Epidermal melanocyte (primary cell): ENCODE measurements around the gene VCY1B.
"Not testable (repeated sequence)": the region's sequence is repeated elsewhere in the genome, so short reads cannot be mapped to it uniquely, and the experiment has no call there.

ENCODE experiments used
- DNase-seq: peaks from one replicate; pipeline ENCODE4 v3.0.0; 2011; ENCODE audit warnings: low spot score; ENCODE audit not compliant: insufficient read length

VCY1B gene

GRCh38 chrY:14055927-14056326, at the start of gene VCY1B:
Gene VCY1B, plus strand, starts transcription at chrY:14056227. Its CDS starts 63 bp downstream, at chrY:14056290.
- DNase-seq, result not testable (repeated sequence)

GRCh38 chrY:14011916-14012315, 44.1 kb upstream of the VCY1B start:
- DNase-seq, result not testable (repeated sequence)

GRCh38 chrY:14030395-14030794, 25.6 kb upstream of the VCY1B start:
- DNase-seq, result not testable (repeated sequence)

- no peak for DNase-seq
Measured at GRCh38 chrY:14085877-14086276, 29.9 kb downstream of the VCY1B start.
